RCC 7860 (cell line): ENCODE data around the gene CUEDC2.

Experiments used
- DNase-seq: peaks from one replicate; pipeline ENCODE4 v3.0.0-alpha.2; 2015; ENCODE audit warnings: low spot score
- FAIRE-seq: peaks from 2 replicates; lab custom pipeline; 2012; peaks lifted over from hg19 to GRCh38; lab: Jason Lieb, UNC

The CUEDC2 gene

DNA sequence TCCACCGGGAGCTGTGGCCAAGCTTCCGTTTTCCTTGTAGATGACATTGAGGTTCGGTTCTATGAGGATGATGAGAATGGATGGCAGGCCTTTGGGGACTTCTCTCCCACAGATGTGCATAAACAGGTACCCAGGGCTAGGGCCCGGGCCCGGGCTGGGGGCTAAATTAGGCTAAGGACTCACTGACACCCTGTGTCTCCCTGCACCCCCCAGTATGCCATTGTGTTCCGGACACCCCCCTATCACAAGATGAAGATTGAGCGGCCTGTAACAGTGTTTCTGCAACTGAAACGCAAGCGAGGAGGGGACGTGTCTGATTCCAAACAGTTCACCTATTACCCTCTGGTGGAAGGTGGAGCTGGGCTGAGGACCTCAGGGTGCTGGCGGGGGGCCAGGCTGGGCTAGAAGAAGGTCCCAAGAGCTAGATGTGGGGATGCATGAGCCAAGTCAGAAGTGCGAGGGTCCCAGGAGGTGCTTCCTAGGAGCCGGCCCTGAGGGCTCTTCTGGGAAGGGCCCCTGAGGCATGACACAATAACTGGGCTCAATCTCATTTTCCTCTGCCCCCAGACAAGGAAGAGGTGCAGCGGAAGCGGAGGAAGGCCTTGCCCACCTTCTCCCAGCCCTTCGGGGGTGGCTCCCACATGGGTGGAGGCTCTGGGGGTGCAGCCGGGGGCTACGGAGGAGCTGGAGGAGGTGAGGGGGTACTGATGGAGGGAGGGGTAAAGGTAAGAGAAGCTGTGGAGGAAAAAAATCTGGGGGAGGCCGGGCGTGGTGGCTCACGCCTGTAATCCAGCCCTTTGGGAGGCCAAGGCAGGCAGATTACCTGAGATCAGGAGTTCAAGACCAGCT lies 34.0 kb downstream of the CUEDC2 start:
- DNase-seq (no peak), FAIRE-seq (no peak)

DNA sequence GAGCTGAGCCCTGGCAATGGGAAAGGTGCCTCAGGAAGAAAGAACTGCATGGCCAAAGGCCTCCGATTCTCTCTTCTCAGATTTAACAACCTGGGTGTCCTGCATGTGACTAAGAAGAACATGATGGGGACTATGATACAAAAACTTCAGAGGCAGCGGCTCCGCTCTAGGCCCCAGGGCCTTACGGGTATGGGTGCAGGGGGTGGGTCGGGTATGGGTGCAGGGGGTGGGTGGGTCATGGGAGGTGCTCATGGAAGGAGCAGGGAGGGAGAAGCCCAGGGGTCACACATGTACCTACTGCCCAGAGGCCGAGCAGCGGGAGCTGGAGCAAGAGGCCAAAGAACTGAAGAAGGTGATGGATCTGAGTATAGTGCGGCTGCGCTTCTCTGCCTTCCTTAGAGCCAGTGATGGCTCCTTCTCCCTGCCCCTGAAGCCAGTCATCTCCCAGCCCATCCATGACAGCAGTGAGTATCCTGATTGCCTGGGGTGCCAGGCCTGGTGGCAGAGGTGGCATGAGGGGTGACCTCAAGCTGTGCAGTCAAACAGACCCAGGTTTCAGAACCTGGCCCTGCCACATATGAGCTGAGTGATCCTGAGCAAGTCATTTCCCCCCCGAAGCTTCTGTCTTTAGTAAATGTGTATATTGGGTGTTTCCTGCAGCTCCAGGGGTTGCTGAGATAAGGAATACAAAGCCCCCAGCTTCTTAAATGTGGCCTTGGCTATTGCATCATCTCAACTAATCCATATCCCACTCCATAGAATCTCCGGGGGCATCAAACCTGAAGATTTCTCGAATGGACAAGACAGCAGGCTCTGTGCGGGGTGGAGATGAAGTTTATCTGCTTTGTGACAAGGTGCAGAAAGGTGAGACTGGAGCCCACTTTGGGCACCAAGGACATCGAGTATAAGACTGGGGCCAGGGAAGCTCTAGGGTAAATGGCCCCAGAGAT lies 34.9 kb downstream of the CUEDC2 start:
- no peak for DNase-seq
- FAIRE-seq = no peak

- DNase-seq (no peak), FAIRE-seq (no peak)
These were observed 35.6 kb downstream of the CUEDC2 start for GRCh38 chr10:102396730-102397151.

DNA sequence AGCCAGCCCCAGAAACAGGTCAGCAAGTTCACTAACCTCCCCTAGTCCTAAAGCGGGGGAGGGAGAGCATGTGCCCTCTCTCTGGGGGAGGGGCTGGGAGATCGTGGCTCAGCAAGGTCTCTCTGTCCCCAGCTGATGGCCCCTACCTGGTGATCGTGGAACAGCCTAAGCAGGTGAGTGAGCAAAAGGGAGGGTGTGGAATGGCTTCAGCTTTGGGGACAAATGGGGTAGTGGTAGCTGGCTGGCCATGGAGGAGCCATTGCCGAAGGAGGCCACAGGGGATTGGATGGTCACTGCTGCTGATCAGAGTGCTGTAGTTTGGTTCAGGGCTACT lies 36.1 kb downstream of the CUEDC2 start:
- no peak for DNase-seq
- FAIRE-seq = no peak

- FAIRE-seq = no peak
- peak; percentile 71 for DNase-seq
These were observed 36.7 kb downstream of the CUEDC2 start, which contains the start of gene NFKB2 for GRCh38 chr10:102395400-102396316. Gene NFKB2 (plus strand): TSS chr10:102395705. CDS start chr10:102395960, 255 bp downstream.

- no peak for FAIRE-seq
- DNase-seq = no peak
These were observed 37.5 kb downstream of the CUEDC2 start for GRCh38 chr10:102394801-102395399.

DNA sequence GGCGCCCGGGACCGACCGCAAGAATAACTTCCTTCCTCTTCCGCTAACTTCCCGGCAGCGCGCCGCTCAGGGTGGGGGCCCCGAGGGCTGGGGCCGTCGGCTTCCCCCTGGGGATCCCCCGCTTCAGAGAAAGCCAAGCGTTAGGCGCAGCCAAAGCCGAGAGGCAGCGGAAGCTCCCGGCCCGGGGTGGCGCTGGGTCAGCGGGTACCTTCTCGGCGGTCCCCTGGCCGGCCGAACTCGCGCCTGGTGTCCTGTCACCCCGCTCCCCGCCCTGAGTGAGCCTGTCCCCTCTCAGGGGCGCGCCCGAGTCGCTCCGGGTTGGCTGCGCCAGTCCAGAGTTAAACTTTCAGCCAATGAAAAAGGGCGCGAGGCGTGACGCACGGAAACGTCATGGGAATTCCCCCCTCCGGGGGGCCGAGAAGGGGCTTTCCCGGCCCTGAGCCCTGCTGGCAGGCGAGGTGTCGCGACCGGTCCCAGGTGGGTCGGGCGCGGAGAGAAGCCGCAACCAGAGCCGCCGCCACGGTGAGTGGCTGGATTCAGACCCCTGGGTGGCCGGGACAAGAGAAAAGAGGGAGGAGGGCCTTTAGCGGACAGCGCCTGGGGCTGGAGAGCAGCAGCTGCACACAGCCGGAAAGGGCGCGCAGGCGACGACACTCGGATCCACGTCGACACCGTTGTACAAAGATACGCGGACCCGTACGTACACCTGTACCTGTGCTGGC lies 38.1 kb downstream of the CUEDC2 start:
- FAIRE-seq (no peak), DNase-seq (peak; percentile 88)

- DNase-seq (no peak), FAIRE-seq (no peak)
These were observed 38.8 kb downstream of the CUEDC2 start for GRCh38 chr10:102393411-102394078.

DNA sequence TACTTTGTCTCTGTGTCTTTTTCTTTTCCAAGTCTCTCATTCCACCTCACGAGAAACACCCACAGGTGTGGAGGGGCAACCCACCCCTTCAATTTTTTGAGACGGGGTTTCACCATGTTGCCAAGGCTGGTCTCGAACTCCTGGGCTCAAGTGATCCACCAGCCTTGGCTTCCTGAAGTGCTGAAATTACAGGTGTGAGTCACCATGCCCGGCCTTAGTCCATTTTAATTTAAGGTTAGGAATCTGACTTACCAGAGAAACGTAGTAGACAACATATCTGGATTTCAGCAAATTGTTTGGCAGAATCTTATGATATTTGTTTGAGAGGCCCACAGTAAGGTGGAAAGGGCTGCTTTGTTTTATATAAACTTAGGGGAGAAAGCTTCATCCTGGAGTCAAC lies 40.1 kb downstream of the CUEDC2 start:
- FAIRE-seq = no peak

DNA sequence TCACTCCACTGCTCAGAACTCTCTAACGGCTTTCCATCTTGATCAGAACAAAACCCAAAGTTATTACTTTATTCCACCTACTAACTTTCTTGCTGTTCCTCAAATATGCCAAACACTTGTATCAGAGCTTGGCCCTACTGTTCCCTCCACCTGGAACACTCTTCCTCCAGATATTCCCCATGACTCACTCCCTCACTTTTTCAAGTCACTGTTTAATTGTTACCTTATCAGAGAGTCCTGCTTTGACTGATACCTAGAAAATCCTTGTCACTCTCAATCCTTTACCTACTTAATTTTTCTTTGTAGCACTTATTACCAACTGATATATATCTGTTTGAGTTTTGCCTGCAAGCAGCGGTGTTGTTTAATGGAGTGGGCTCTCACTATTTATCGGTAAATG lies 42.5 kb downstream of the CUEDC2 start:
- FAIRE-seq (no peak), DNase-seq (no peak)

More for the DNA sequence above, 40.1 kb downstream of the CUEDC2 start:
- DNase-seq = no peak

DNA sequence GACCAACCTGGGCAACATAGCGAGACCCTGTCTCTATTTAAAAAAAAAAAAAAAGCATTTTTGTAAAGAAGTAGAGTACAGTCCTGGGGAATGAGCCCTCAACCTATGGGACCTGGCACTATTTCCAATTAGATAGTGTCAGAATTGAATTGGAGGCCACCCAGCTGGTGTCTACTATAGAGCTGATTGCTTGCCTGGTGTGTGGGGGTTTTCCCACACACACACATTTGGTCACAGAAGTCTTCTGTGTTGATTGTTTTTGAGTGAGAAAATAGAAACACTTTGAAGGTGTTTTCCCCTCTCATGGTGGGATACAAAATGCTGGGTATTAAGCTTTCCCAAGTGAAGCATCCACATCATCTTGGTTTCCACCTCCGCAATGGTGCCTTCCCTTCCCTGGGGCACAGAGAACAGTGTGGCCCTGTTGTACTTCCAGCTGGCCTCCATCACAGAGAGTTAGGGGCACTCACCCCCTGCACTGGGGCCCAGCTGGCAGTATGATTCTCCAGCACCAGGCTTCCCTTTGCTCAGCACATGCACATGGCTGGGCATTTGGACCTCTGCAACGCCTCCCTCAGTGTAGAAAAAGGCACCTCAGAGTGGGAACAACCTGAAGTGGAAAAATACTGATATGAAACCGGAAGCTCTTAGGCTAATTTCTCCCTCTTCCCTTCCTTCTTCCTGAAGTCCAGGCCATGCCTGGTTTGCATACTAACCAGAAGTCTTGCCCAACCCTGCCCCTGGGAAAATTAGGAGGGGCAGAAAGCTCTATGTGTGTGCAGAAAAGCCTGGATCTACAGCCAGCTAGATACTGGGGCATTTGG lies 47.6 kb downstream of the CUEDC2 start:
- FAIRE-seq = no peak
- no peak for DNase-seq

DNA sequence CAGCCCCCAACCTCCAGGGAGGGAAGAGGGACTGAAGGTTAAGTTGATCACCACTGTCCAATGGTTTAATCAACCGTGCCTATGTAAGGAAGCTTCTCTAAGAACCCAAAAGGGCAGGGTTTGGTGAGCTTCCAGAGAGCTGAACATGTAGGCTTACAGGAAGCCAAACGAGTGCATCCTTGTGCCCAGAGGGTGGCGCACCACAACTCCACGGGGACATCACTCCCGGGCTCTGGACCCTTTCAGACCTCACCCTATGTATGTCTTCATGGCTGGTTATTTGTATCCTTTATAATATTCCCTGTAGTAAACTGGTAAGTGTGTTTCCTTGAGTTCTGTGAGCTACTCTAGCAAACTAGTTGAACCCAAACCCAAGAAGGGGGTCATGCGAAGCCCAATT lies 48.3 kb downstream of the CUEDC2 start:
- FAIRE-seq (no peak), DNase-seq (no peak)

GRCh38 chr10:102382871-102383270 lies 49.5 kb downstream of the CUEDC2 start:
- no peak for FAIRE-seq
- DNase-seq = no peak

DNA sequence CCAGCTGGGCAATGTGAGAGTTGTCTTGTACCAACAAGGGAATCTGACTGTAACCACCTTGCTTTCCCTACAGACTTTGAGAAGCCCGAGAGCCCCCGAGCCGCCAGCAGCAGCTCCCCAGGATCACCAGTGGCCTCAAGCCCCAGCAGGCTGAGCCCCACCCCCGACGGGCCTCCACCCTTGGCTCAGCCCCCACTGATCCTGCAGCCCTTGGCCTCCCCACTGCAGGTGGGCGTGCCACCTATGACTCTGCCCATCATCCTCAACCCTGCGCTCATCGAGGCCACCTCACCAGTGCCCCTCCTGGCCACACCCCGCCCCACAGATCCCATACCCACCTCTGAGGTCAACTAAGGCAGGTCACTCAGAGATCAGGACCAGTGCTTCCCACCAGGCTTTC lies 50.4 kb downstream of the CUEDC2 start:
- FAIRE-seq (no peak), DNase-seq (no peak)

DNA sequence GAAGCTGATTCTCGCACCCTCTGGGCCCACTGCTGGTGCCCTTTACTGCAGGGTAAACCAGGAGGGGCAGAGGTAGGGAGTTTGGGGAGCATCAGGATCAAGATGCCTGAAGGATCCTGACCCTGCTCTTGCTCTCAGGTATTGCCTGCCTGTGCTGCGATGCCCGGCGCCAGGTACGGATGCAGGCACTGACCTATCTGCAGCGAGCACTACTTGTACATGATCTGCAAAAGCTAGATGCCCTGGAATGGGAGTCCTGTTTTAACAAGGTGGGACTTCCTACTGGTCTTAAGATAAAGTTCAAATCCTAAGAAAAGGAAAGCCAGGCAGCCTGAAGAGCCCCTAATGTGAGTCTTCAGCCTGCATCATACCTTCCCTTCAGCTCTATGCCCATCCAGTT lies 53.0 kb downstream of the CUEDC2 start:
- no peak for DNase-seq
- FAIRE-seq = no peak

- FAIRE-seq (no peak), DNase-seq (no peak)
These were observed 55.5 kb downstream of the CUEDC2 start for GRCh38 chr10:102376901-102377300.

GRCh38 chr10:102375867-102376266 lies 56.5 kb downstream of the CUEDC2 start:
- DNase-seq (no peak), FAIRE-seq (no peak)

GRCh38 chr10:102375250-102375649 lies 57.1 kb downstream of the CUEDC2 start:
- FAIRE-seq (no peak), DNase-seq (no peak)
